Sigmoid colon (tissue), 4 donors: ENCODE data around the gene TCP11.

Source experiments
- CTCF ChIP-seq, 4 experiments: fragments of 450-650 bp in 3 of 4; fragments of 200-600 bp in 1 of 4; IDR thresholded peaks; one replicate each; pipeline ENCODE4 v1.5.1; 2016 to 2019; ENCODE audit warnings: antibody characterized with exemption in 4 of 4, mild to moderate bottlenecking in 3 of 4, moderate library complexity in 2 of 4
- EP300 ChIP-seq, 4 donors: sonication (generic); formaldehyde crosslinking; IDR thresholded peaks; one replicate each; pipeline ENCODE4 v1.6.1; 2017; ENCODE audit warnings: antibody characterized with exemption in 4 of 4
- POLR2A ChIP-seq, 2 donors: fragments of 450-650 bp; IDR thresholded peaks; one replicate each; pipeline ENCODE4 v1.6.1; 2016; ENCODE audit warnings: antibody characterized with exemption in 2 of 2, mild to moderate bottlenecking in 2 of 2, moderate library complexity in 2 of 2

- no peak for TF ChIP-seq CTCF (IDR thresholded peaks at IDR 0.05)
- no peak for TF ChIP-seq POLR2A (IDR thresholded peaks at IDR 0.05)
- no peak for TF ChIP-seq EP300 (IDR thresholded peaks at IDR 0.05)
These were observed 72.9 kb downstream of the TCP11 start for GRCh38 chr6:35068206-35068605.
